Endothelial cell of umbilical vein (primary cell): Measurements from ENCODE around the gene NMNAT3. TPM values are rescaled to one million over a fixed set of nuclear protein-coding genes. Genes with fewer than 3 reads are reported as not detected.
A peak's percentile ranks its signal among the peaks of the same experiment; 100 is the strongest.
"Not testable (repeated sequence)": the region's sequence is repeated elsewhere in the genome, so short reads cannot be mapped to it uniquely, and the experiment has no call there.

Source experiments
- BruUV-seq: library from RNA; stranded (reverse); fragments of 400-500 nt; replicated peaks from 2 replicates; lab custom pipeline; 2021; lab: Mats Ljungman, UMichigan
- CTCF ChIA-PET: fragments of 300-600, 350-600 bp; sonication (Branson Sonifier 250); formaldehyde crosslinking; loops from one replicate; lab custom pipeline; 2021; ENCODE audit warnings: antibody characterized with exemption, inconsistent platforms; lab: Charles Lee
- POLR2A ChIA-PET: fragments of 300-600, 350-600 bp; sonication (Branson Sonifier 250); formaldehyde crosslinking; loops from one replicate; lab custom pipeline; 2021; ENCODE audit warnings: antibody characterized with exemption, inconsistent platforms; lab: Charles Lee
- DNase-seq: peaks from one replicate; pipeline ENCODE4 v3.0.0-alpha.2; 2011; ENCODE audit warnings: low read depth, low spot score
- FAIRE-seq: peaks from 2 replicates; lab custom pipeline; 2011; peaks lifted over from hg19 to GRCh38; lab: Jason Lieb, UNC
- H2AFZ ChIP-seq: 2 replicates; pipeline ENCODE4 v1.6.0; 2012; ENCODE audit warnings: low read depth, low read length, control low read depth, inconsistent platforms
- H3K27ac ChIP-seq: 2 replicates; pipeline ENCODE4 v1.5.1; 2011; ENCODE audit warnings: low read depth, mild to moderate bottlenecking, control low read depth, low read length, moderate library complexity; ENCODE audit not compliant: insufficient read depth
- H3K27me3 ChIP-seq, 2 experiments: 2 replicates each; pipeline versions ENCODE4 v1.6.0 to v1.6.1; 2011; ENCODE audit warnings: low read length in 2 of 2, mixed read lengths in 1 of 2; ENCODE audit not compliant: control insufficient read depth in 2 of 2, insufficient read depth in 2 of 2
- H3K36me3 ChIP-seq, 2 experiments: 2 replicates in 1 of 2; 3 replicates in 1 of 2; pipeline ENCODE4 v1.5.1; 2011; ENCODE audit warnings: low read length in 2 of 2, mild to moderate bottlenecking in 1 of 2, moderate library complexity in 1 of 2; ENCODE audit not compliant: control insufficient read depth in 2 of 2, insufficient read depth in 2 of 2; ENCODE audit errors: extremely low read depth in 1 of 2
- H3K4me1 ChIP-seq: 3 replicates; pipeline ENCODE4 v1.5.1; 2011; ENCODE audit warnings: mild to moderate bottlenecking, low read length; ENCODE audit not compliant: control insufficient read depth, insufficient read depth; ENCODE audit errors: extremely low read depth
- H3K4me2 ChIP-seq: 2 replicates; pipeline ENCODE4 v1.6.1; 2011; ENCODE audit warnings: low read length, control low read depth, mixed read lengths; ENCODE audit not compliant: insufficient read depth
- H3K4me3 ChIP-seq, 3 experiments: fragments of 200-600 bp in 1 of 3; sonication (generic), shearing (Covaris generic) in 1 of 3; replicated peaks in 1 of 3; 2 replicates each; pipeline ENCODE4 v1.5.1; 2011 to 2016; ENCODE audit warnings: control low read depth in 3 of 3, low read length in 3 of 3, mild to moderate bottlenecking in 2 of 3, inconsistent platforms in 1 of 3, low read depth in 1 of 3, moderate library complexity in 1 of 3; ENCODE audit not compliant: insufficient read depth in 1 of 3
- H3K79me2 ChIP-seq: 2 replicates; pipeline ENCODE4 v1.6.0; 2012; ENCODE audit warnings: low read length, inconsistent platforms; ENCODE audit not compliant: control insufficient read depth, insufficient read depth
- H3K9ac ChIP-seq: replicated peaks from 2 replicates; pipeline ENCODE3; 2011; ENCODE audit warnings: low read length, control low read depth; ENCODE audit not compliant: insufficient read depth; ENCODE audit errors: extremely low read depth
- H3K9me1 ChIP-seq: replicated peaks from 3 replicates; pipeline ENCODE4 v1.6.0; 2011; ENCODE audit warnings: mild to moderate bottlenecking, low read length; ENCODE audit not compliant: control insufficient read depth, insufficient read depth; ENCODE audit errors: extremely low read depth
- H3K9me3 ChIP-seq: replicated peaks from 2 replicates; pipeline ENCODE4 v1.5.1; 2012; ENCODE audit warnings: low read length, inconsistent platforms; ENCODE audit not compliant: control insufficient read depth, insufficient read depth
- H4K20me1 ChIP-seq: replicated peaks from 2 replicates; pipeline ENCODE3; 2011; ENCODE audit warnings: mild to moderate bottlenecking, low read length; ENCODE audit not compliant: control insufficient read depth, insufficient read depth; ENCODE audit errors: extremely low read depth
- CTCF ChIP-seq, 2 donors: IDR thresholded peaks; 1 replicate in 1 of 2; 2 replicates in 1 of 2; pipeline ENCODE4 v1.5.1; 2011; ENCODE audit warnings: low read length in 2 of 2, mild to moderate bottlenecking in 2 of 2, moderate library complexity in 2 of 2, control low read depth in 1 of 2, inconsistent platforms in 1 of 2, low read depth in 1 of 2; ENCODE audit not compliant: insufficient read depth in 1 of 2; ENCODE audit errors: extremely low read depth in 1 of 2
- EZH2 ChIP-seq: IDR thresholded peaks from 2 replicates; pipeline ENCODE4 v1.6.1; 2012; ENCODE audit warnings: borderline replicate concordance, low read depth, mild to moderate bottlenecking, moderate library complexity, low read length, inconsistent platforms; ENCODE audit not compliant: severe bottlenecking
- FOS ChIP-seq: IDR thresholded peaks from 2 replicates; pipeline ENCODE4 v1.6.1; 2011; ENCODE audit warnings: mild to moderate bottlenecking, low read length, moderate library complexity, borderline replicate concordance; ENCODE audit not compliant: insufficient read depth
- GATA2 ChIP-seq: IDR thresholded peaks from 2 replicates; pipeline ENCODE4 v1.7.0; 2011; ENCODE audit warnings: low read depth, mild to moderate bottlenecking, moderate library complexity, mixed read lengths, low read length; ENCODE audit not compliant: insufficient read length, insufficient read depth
- JUN ChIP-seq: IDR thresholded peaks from 2 replicates; pipeline ENCODE4 v1.6.1; 2011; ENCODE audit warnings: borderline replicate concordance, low read depth; ENCODE audit not compliant: insufficient read length, insufficient read depth
- MAX ChIP-seq: IDR thresholded peaks from 2 replicates; pipeline ENCODE4 v1.6.1; 2011; ENCODE audit not compliant: insufficient read depth, insufficient read length
- MYC ChIP-seq: IDR thresholded peaks from one replicate; pipeline ENCODE4 v1.6.1; 2011; ENCODE audit warnings: mild to moderate bottlenecking, low read depth, low read length
- POLR2A ChIP-seq: IDR thresholded peaks from 2 replicates; pipeline ENCODE4 v1.6.1; 2012; ENCODE audit warnings: low read depth, mild to moderate bottlenecking, control low read depth, low read length
- POLR2AphosphoS5 ChIP-seq: IDR thresholded peaks from 2 replicates; pipeline ENCODE4 v1.6.1; 2012; ENCODE audit warnings: low read depth, mild to moderate bottlenecking, control low read depth, low read length, moderate library complexity; ENCODE audit not compliant: insufficient read depth
- dilution Hi-C: fragments of 300-500 bp; cut with MboI; formaldehyde crosslinking; loops from one replicate; pipeline ENCODE4 v1.15.0; 2019; ENCODE audit warnings: low sequenced_read_pairs; ENCODE audit not compliant: extremely low pct_ligation_motif_present
- intact Hi-C: fragments of 100-400 bp; cut with micrococcal nuclease; formaldehyde crosslinking; loops from one replicate; pipeline ENCODE4 v1.10.0; 2022
- polyA plus RNA-seq, 4 experiments: library from polyadenylated mRNA; depleted of rRNA in 3 of 4; stranded (reverse) in 3 of 4; unstranded in 1 of 4; fragments of >200 nt; gene quantifications; 2 replicates each; pipeline versions ENCODE4 v1.2.1 to v1.2.3, GENCODE V29; 2011 to 2012; ENCODE audit warnings: missing spikeins in 1 of 4
- total RNA-seq: library from RNA; stranded (reverse); gene quantifications from 2 replicates; pipeline ENCODE4 v1.2.3, GENCODE V29; 2021

Gene NMNAT3
- total and polyA plus RNA-seq, 2 donors (not counting 3 experiments of a cell fraction or from before 2014, with no cell fraction given): 0.59 to 0.60 TPM

- H3K9ac ChIP-seq, H3K4me2 ChIP-seq, H3K9me3 ChIP-seq, H3K27me3 ChIP-seq, DNase-seq, H3K4me1 ChIP-seq, CTCF ChIA-PET, H3K27ac ChIP-seq, H3K4me3 ChIP-seq, intact Hi-C loops, BruUV-seq, H3K79me2 ChIP-seq, dilution Hi-C loops, H2AFZ ChIP-seq, H3K9me1 ChIP-seq, H3K36me3 ChIP-seq, H4K20me1 ChIP-seq, POLR2A ChIA-PET: not testable (repeated sequence)
- FAIRE-seq: peak; percentile 18
Measured at GRCh38 chr3:139583651-139584050, 94.1 kb downstream of the NMNAT3 start.

GRCh38 chr3:139578783-139579182 is 99.0 kb downstream of the NMNAT3 start:
- Histone ChIP-seq H3K4me1 (no peaks in the 10 kb centered on the region), H3K27ac (no peak overlapping the region), H3K79me2 (no peaks in the 10 kb centered on the region), H3K9me1 (no peaks in the 10 kb centered on the region), H3K4me2 (no peak overlapping the region), H2AFZ (no peak overlapping the region), H3K36me3 (no peaks in the 10 kb centered on the region), H3K9me3 (no peaks in the 10 kb centered on the region), H3K27me3 (no peaks in the 10 kb centered on the region), H4K20me1 (no peaks in the 10 kb centered on the region), H3K9ac (no peak overlapping the region), H3K4me3 (no peak overlapping the region)
- ChIA-PET CTCF (no interaction called here), POLR2A (no interaction called here)
- BruUV-seq: no TSS peak
- DNase-seq (no peak), FAIRE-seq (no peak)
- intact Hi-C loops: no loop called here
- TF ChIP-seq POLR2AphosphoS5: no peak
- no peak for TF ChIP-seq MYC
- TF ChIP-seq POLR2A: no peak
- TF ChIP-seq FOS: no peak
- TF ChIP-seq CTCF (IDR thresholded peaks at IDR 0.05; ENCODE audit: extremely low read depth in 1 of 2, insufficient read depth in 1 of 2, low read depth in 1 of 2, low read length in 2 of 2): no peak
- TF ChIP-seq GATA2: no peak
- TF ChIP-seq JUN: no peak
- TF ChIP-seq EZH2: no peak
- TF ChIP-seq MAX: no peak
- dilution Hi-C loops: no loop called here
